HL-60 (cell line): Measurements from ENCODE around the gene RGS19.
A peak's percentile ranks its signal among the peaks of the same experiment; 100 is the strongest.

Source experiments
- DNase-seq, 2 experiments: peaks; one replicate each; pipeline ENCODE4 v3.0.0-alpha.2; 2010 to 2020; ENCODE audit warnings: low read depth in 1 of 2, low spot score in 1 of 2
- H3K27ac ChIP-seq: fragments of 250-450 bp; sonication (Bioruptor Pico); replicated peaks from 2 replicates; pipeline ENCODE4 v1.5.1; 2020; ENCODE audit warnings: mild to moderate bottlenecking, moderate library complexity
- H3K27me3 ChIP-seq: fragments of 250-450 bp; sonication (Bioruptor Pico); 2 replicates; pipeline ENCODE4 v1.5.1; 2021; ENCODE audit warnings: mild to moderate bottlenecking, moderate library complexity; ENCODE audit not compliant: insufficient read depth, poor library complexity, severe bottlenecking
- H3K4me3 ChIP-seq: replicated peaks from 2 replicates; pipeline ENCODE4 v1.5.1; 2011; ENCODE audit warnings: mild to moderate bottlenecking, control low read depth, low read length; ENCODE audit not compliant: insufficient read depth
- CTCF ChIP-seq: IDR thresholded peaks from one replicate; pipeline ENCODE4 v1.5.1; 2011; ENCODE audit warnings: low read length, control low read depth, inconsistent platforms; ENCODE audit not compliant: insufficient read depth
- GABPA ChIP-seq: IDR thresholded peaks from 2 replicates; pipeline ENCODE4 v1.6.1; 2012; ENCODE audit warnings: low read depth
- POLR2AphosphoS5 ChIP-seq: IDR thresholded peaks from 2 replicates; pipeline ENCODE4 v1.6.1; 2012; ENCODE audit warnings: low read depth
- REST ChIP-seq: IDR thresholded peaks from 2 replicates; pipeline ENCODE4 v1.6.1; 2012; ENCODE audit warnings: low read depth; ENCODE audit not compliant: insufficient replicate concordance
- SPI1 ChIP-seq: IDR thresholded peaks from 2 replicates; pipeline ENCODE4 v1.6.1; 2012; ENCODE audit warnings: low read depth, mild to moderate bottlenecking, borderline replicate concordance

The RGS19 gene

GRCh38 chr20:64078934-64079272 lies 415 bp downstream of the RGS19 start:
- Histone ChIP-seq H3K4me3 (peak overlapping the region; percentile 83), H3K27me3 (no peaks in the 10 kb centered on the region), H3K27ac (peak overlapping the region; percentile 97)
- no peak for DNase-seq
- TF ChIP-seq GABPA = no peak
- no peak for TF ChIP-seq POLR2AphosphoS5

GRCh38 chr20:64077876-64078551 lies 1.3 kb downstream of the RGS19 start:
- TF ChIP-seq GABPA (no peak), SPI1 (no peak), REST (no peak), POLR2AphosphoS5 (no peak; the same call in none of the 2 replicates), CTCF (no peak)
- H3K27me3 ChIP-seq = no peaks in the 10 kb centered on the region
- DNase-seq = peak in 1 of 2 experiments; percentile 91
- peak overlapping the region; percentile 83 for H3K4me3 ChIP-seq
- peak overlapping the region; percentile 97 for H3K27ac ChIP-seq

GRCh38 chr20:64077541-64077875 lies 1.8 kb downstream of the RGS19 start:
- Histone ChIP-seq H3K27me3 (no peaks in the 10 kb centered on the region), H3K27ac (peak overlapping the region; percentile 97), H3K4me3 (peak overlapping the region; percentile 83)
- no peak for DNase-seq
- TF ChIP-seq POLR2AphosphoS5 = no peak; the same call in 1 of the 2 replicates
- no peak for TF ChIP-seq CTCF
- no peak for TF ChIP-seq GABPA
- TF ChIP-seq SPI1 = no peak
- no peak for TF ChIP-seq REST

- peak overlapping the region; percentile 83 for H3K4me3 ChIP-seq
- H3K27me3 ChIP-seq = no peaks in the 10 kb centered on the region
- TF ChIP-seq POLR2AphosphoS5 (peak; percentile 30), GABPA (peak; percentile 67), REST (no peak), CTCF (no peak), SPI1 (peak; percentile 98)
- H3K27ac ChIP-seq = peak overlapping the region; percentile 97
- peak; percentile 79 to 94 for DNase-seq
These were observed 2.2 kb downstream of the RGS19 start for GRCh38 chr20:64077094-64077493.
